Activated naive CD4-positive, alpha-beta T cell (primary cell): ENCODE measurements around the gene IRS2.

Experiments used
- DNase-seq, 4 experiments: peaks; one replicate each; lab custom pipeline; 2025; lab: John Stamatoyannopoulos, UW

Gene IRS2

GRCh38 chr13:109807345-109807744 is 21.0 kb upstream of the IRS2 start:
- no peak for DNase-seq

GRCh38 chr13:109804654-109805053 is 18.3 kb upstream of the IRS2 start:
- DNase-seq, result no peak

- DNase-seq, result no peak
Measured at GRCh38 chr13:109803825-109804224, 17.4 kb upstream of the IRS2 start.

GRCh38 chr13:109802936-109803335 is 16.6 kb upstream of the IRS2 start:
- no peak for DNase-seq

GRCh38 chr13:109795011-109795410 is 8.6 kb upstream of the IRS2 start:
- no peak for DNase-seq

- no peak for DNase-seq
Measured at GRCh38 chr13:109794095-109794494, 7.7 kb upstream of the IRS2 start.

GRCh38 chr13:109792416-109793059 is 6.2 kb upstream of the IRS2 start:
- DNase-seq, result no peak

GRCh38 chr13:109790942-109791605 is 4.7 kb upstream of the IRS2 start:
- peak in 2 of 4 experiments; percentile 10 to 19 for DNase-seq

GRCh38 chr13:109790086-109790485 is 3.7 kb upstream of the IRS2 start:
- no peak for DNase-seq

GRCh38 chr13:109789262-109789661 is 2.9 kb upstream of the IRS2 start:
- DNase-seq, result no peak

- DNase-seq, result no peak
Measured at GRCh38 chr13:109788372-109789111, 2.2 kb upstream of the IRS2 start.

- DNase-seq, result peak in 2 of 4 experiments; percentile 19 to 37
Measured at GRCh38 chr13:109787135-109787954, 962 bp upstream of the IRS2 start.

GRCh38 chr13:109785892-109786450 is 412 bp downstream of the IRS2 start:
- DNase-seq, result peak in 1 of 4 experiments; percentile 49

GRCh38 chr13:109785141-109785891 is 1.1 kb downstream of the IRS2 start:
- peak in 3 of 4 experiments; percentile 20 to 49 (median 32) for DNase-seq

GRCh38 chr13:109784590-109785140 is 1.7 kb downstream of the IRS2 start:
- DNase-seq, result peak; percentile 28 to 64 (median 41)

GRCh38 chr13:109783815-109784589 is 2.4 kb downstream of the IRS2 start:
- no peak for DNase-seq

GRCh38 chr13:109783447-109783814 is 3.0 kb downstream of the IRS2 start:
- DNase-seq, result peak in 1 of 4 experiments; percentile 2

GRCh38 chr13:109782823-109783431 is 3.5 kb downstream of the IRS2 start:
- no peak for DNase-seq

GRCh38 chr13:109782066-109782822 is 4.1 kb downstream of the IRS2 start:
- DNase-seq, result no peak
